GM19238 (cell line): Measurements from ENCODE around the gene MS4A4A.
"Not testable (repeated sequence)": the region's sequence is repeated elsewhere in the genome, so short reads cannot be mapped to it uniquely, and the experiment has no call there.

ENCODE experiments used
- DNase-seq: peaks from one replicate; pipeline ENCODE4 v3.0.0; 2011; ENCODE audit warnings: low spot score; ENCODE audit not compliant: insufficient read length

MS4A4A gene

DNA sequence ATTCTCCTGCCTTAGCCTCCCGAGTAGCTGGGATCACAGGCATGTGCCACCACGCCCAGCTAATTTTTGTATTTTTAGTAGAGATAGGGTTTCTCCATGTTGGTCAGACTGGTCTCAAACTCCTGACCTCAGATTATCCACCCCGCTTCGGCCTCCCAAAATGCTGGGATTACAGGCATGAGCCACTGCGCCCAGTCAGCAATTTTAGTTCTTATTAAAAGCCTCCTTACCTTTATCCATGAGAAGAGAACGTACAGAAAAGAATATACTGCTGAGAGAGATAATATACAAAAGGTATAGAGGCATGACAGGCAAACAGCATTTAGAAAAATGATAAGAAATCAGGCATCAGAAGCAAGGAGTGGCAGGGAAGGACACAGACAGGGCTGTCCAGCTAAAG is 21.4 kb downstream of the MS4A4A start:
- not testable (repeated sequence) for DNase-seq

DNA sequence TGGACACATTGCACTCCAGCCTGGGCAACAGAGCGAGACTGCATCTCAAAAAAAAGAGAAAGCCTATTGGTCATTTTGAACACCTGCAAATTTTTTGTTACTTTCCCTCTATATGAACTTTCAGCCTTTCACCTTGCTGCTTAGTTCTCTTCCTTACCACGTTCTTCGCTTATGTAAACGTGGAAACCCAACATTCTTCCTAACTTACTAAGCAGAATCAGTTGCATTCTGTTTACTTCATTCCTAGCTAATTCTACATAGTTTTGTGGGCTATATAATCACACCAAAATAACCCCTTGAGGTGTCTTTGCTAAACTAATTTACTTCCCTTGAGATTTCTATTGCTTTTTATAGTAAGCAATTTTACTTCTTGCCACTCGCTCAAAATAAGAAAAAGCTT is 23.2 kb downstream of the MS4A4A start:
- DNase-seq, result no peak

DNA sequence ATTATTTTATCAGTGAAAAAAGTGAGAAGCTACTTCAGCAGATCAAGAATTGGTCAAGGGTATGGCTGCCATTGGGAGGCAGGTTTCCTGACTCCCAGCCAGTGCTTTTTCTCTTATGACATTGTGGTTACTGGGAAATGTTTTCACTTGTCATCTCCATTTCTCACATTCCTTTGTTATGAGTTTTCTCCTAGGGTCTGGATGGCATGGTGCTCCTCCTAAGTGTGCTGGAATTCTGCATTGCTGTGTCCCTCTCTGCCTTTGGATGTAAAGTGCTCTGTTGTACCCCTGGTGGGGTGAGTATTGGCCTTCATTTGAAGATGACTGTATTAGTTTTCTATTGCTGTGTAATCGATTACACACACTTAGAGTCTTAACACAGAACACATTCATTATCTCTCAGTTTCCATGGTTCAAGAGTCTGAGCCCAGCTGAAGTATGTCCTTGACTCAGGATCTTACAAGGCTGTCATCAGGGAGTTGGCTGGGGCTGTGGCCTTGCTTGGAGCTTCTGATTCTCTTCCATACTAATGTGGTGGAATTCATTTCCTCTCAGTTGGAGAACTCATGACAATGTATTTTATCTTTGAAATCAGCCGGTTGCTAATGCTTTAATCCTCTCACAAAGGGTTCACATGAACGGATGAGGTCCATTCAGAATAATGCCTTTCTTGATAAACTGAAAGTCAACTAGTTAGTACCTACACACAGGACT is 25.6 kb downstream of the MS4A4A start:
- DNase-seq, result no peak

DNA sequence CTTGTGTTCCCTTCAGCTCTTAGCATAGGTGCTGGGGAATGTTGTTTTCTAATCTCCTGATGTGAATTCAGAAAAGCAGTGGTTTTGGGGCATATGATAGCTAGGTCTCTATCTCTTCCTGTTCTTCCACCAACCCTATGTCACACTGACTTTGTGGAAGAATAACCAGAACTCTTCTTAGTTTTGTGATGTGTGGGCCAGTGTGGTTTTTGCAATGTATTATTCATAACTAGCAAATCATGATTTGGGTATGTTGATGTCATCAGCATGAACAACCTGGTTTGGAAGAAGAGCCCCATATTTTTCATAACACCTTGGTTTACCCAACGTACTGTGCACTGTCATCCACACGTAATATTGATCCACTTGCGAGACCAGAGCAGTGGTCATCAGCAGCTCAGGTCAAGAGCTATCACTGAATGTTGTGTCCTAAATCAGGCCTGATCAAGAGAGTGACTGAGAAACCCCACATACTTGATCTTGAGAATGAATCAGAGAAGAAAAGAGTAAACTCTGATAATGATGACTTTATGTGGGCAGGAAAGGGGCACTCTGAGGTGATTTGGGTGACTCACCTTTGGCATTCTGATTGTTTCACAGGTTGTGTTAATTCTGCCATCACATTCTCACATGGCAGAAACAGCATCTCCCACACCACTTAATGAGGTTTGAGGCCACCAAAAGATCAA is 27.2 kb downstream of the MS4A4A start:
- DNase-seq, result no peak

DNA sequence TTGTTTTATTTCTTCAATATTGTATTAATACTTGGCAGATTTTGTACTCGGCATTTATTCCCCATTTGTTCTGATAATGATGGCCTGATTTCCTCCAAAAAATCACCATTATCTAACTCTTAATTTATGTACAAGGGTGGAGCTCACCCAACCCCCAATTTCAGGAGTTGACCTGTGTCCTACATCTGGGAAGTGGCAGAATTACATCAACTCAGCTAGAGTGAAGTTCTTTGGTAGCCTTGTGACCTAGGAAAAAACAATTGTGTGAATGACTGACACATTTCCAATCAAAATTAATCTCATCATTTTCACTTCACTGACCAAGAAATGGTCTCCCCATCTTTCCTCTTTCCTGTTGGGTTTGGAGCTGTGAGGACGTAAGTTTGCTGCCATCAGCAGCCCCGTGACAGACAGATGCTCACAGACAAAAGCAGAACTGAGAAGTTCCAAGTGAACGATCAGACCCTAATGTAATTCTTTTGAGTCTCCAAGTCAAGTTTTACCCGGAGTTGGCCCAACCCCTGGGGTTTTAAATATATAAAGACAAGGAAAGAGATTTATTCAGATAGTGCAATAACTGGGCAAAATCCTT is 30.0 kb downstream of the MS4A4A start:
- DNase-seq, result peak; percentile 14

DNA sequence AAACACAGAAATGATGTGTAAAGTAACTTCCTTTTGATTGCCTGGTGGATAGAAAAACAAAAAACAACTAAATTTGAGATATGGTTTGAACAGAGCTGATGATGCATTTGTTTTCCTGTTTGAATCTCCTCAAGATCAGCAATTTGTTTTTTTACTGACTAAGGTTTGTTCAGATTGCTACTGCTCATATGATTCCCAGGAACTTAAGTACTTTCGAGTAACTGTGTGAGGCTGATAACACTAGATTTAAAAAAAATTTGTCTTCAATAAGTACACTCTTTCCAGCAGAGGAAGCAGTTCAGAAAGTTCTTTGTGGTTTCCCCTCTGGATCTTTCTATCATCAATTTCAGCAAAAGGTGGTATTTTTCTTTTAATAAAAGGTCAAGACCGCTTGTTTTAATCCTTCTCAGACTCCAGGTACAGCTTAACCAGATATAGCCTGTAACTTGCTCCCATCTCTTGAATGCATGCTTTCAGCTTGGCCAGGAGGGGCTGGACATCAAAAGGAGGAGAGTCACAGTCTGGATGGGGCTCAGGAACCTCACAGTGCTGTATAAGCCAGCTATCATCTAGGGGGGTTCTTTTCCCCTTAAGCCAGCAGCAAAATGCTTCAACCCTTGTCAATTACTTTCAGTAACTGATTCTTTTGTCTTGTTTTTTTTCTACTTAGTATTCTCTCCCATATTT is 34.3 kb downstream of the MS4A4A start:
- DNase-seq, result no peak

- no peak for DNase-seq
Measured at GRCh38 chr11:60315871-60316270, 35.4 kb downstream of the MS4A4A start.

GRCh38 chr11:60316317-60316716 is 35.9 kb downstream of the MS4A4A start:
- no peak for DNase-seq

- no peak for DNase-seq
Measured at GRCh38 chr11:60318726-60319125, 38.3 kb downstream of the MS4A4A start.

DNA sequence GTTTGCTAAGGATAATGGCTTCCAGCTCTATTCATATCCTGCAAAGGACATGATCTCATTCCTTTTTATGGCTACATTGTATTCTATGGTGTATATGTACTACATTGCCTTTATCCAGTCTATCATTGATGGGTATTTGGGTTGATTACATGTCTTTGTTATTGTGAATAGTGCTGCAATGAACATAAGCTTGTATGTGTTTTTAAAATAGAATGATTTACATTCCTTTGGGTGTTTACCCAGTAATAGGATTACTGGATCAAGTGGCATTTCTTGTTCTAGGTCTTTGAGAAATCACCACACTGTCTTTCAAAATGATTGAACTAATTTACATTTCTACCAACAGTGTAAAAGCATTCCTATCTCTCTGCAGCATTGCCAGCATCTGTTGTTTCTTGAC is 40.6 kb downstream of the MS4A4A start:
- DNase-seq, result no peak

GRCh38 chr11:60326955-60327354 is 46.5 kb downstream of the MS4A4A start, which contains the start of gene MS4A6E:
Gene MS4A6E, plus strand, starts transcription at chr11:60327255. Its CDS starts 7,641 bp downstream, at chr11:60334896.
- no peak for DNase-seq

DNA sequence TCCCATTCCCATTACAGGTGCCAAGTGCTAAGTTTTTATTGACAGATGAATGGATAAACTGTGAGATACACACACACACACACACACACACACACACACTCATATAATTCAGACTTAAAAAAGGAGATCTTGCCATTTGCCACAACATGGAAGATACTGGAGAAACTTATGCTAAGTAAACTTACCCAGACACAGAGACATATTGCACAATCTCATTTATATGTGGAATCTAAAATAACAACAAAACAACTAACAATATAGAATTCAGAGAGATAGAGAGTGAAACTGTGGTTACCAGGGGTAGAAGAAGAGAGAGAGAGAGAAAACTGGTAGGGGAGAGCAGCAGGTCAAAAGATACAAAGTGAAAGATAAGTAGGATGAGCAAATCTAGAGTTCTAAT is 48.0 kb downstream of the MS4A4A start:
- DNase-seq, result no peak

GRCh38 chr11:60332846-60333245 is 52.4 kb downstream of the MS4A4A start:
- DNase-seq, result no peak

DNA sequence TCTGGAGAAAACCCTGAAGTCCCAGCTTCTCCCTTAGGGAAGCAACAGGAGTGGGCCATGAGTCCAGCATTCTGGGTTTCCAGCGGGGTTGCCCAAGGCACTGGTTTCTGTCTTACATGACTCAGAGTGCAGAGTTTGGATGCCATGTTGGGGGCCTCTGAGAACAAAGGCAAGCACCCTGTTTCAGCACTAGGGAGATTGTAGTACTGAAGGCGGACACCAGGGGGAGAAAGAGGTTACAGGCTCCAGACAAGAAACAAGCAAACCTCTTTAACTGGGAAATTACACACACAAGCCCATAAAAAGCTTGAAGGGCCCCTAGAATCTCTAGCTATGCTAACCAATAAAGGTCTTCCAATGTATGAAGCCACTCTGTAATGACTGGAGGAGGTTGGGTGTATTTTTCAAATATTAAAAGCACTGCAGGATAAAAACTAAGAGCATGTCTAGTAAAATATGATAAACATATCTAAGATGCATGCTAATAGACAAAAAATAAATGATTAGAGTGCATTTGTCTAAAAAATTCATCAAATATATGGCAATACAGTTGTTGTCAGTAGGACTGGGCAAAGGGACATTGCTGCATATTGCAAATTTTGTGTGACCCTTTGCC is 53.6 kb downstream of the MS4A4A start:
- peak; percentile 31 for DNase-seq

GRCh38 chr11:60336767-60337391 is 56.4 kb downstream of the MS4A4A start:
- DNase-seq, result no peak

DNA sequence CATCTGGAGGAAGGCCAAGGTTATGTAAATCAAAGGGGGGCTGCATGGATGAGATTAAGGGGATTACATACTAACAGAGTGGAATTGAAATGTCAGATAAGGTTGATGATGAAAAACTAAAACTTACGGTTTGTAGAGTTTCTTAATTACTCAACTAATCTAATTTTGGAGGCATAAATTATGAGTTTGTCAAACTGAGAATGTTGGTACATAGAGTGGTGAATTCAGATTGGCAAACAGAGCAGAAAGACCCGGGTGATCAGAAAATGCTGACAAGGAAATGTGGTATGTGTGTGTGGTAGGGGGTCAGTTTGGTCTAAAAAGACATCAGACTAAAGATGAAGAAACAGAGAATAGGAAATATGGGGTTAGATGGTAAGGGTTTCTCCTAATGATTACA is 57.6 kb downstream of the MS4A4A start:
- no peak for DNase-seq

- no peak for DNase-seq
Measured at GRCh38 chr11:60339356-60339755, 58.9 kb downstream of the MS4A4A start.

GRCh38 chr11:60343094-60343704 is 62.7 kb downstream of the MS4A4A start:
- no peak for DNase-seq

- DNase-seq, result no peak
Measured at GRCh38 chr11:60344146-60344545, 63.7 kb downstream of the MS4A4A start.

- no peak for DNase-seq
Measured at GRCh38 chr11:60345489-60345888, 65.0 kb downstream of the MS4A4A start.
